Activated CD4-positive, alpha-beta T cell treated with anti-CD3 and anti-CD28 coated beads, Interleukin-2, amount 50 U/mL, for 48 hours (primary cell): Measurements from ENCODE around the gene TRDMT1.
"Not testable (repeated sequence)": the region's sequence is repeated elsewhere in the genome, so short reads cannot be mapped to it uniquely, and the experiment has no call there.

Experiments
- DNase-seq, 2 experiments: peaks; one replicate each; pipeline ENCODE4 v3.0.0-alpha.2; 2020

TRDMT1 gene

DNA sequence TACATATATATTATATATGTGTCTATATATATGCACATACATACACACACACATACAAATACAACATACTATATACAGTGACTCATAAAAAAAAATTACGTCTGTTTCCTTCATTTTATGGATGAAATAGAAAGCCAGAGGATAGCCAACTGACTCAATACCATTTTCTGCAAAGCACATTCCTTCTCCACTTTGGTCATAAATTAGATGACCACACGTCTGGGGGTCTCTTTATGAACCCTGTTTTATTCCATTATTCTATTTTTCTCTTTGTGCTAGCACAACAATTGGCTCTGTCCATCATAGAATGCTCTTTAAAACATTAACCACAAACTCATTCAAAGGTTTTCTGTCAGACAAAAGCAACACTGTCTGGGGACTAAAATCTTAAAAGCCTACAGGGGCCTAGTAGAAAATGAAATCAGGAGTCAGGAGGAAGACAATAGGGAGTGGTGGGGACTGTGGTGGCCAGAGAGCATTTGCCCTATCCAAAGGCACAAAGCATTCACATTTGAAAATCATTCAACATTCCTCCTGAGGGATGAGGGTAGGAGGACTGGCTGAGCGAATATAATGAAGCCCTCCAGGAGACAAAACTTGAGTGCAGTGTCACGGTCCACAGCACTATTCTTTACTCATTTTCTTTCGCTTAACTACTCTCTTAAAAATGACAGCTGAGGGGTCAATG lies 76.1 kb downstream of the TRDMT1 start:
- DNase-seq = no peak

DNA sequence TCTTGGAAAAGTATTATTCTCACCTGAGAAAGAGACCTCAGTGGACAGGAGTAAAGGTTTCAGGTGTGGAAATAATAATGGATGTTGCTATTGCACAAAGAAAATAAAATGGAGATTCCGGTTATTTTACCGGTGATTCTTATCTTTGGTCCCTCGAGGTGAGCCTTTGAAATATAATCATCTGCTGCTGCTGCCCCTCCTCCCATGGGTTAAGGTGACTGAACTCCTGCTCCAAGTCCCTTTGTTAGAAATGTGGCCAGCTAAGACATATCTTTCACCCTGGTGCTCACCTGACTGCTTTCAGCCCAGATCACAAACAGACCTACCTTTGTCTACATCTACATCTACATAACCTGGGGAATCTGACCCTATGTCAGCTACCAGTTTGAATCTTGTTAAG lies 77.5 kb downstream of the TRDMT1 start:
- DNase-seq = no peak

DNA sequence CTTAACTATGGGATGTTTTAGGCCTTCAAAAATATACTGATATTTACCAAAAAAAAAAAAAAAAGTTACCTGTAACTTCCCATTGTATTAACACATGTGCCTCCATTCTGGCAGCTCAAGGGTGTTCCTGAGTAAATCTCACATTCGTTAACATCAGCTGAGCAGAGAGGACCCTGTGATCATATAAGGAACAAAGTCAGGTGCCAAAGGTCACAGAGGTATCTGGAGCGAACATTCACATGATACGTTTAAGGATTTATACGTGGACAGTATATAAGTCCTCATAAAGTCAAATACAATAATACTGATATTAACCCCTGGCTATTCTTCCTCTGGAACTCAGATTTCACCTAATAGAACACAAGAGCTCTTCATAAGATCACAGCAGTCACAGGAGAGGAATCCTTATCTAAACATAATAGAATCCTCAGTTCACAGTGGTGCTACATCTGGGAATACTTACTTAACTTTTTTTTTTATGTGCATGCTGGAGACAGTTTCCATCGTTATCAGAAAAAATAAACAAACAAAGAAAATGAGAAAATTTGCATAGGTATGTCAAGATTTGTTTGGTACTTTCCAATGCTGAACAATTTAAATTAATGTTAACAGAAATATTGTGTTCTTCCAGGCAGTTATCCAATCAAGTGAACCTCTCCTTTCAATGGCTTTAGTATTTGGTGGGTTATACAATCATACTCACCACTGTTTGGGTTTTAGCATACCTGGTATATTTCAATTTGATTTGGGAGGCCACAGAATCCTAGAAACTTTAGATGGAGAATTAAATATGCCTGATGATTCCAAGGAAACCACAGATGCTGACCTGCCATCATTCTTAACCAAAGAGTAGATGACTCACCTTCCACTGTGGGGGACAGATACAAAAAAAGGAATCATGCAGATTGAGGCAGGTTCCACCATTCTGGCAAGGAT lies 78.5 kb downstream of the TRDMT1 start:
- no peak for DNase-seq

DNA sequence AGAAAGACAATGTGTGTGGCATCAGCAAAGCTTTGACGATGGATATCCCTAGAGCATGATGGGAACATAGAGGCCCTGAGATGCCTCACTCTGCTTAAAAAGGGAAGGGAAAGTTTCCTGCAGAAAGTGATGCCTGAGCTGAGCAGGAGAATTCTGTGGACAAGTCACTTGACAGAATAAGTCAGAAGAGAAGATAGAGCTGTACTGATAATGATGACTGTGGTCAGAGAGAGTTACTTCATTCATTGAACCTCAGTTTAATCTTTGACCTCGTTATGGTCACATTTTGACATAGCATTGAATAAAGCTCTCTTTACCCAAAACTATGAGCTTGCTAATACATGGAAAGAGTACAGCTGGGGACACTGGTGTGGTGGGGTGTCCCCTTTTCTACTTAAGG lies 79.4 kb downstream of the TRDMT1 start:
- no peak for DNase-seq

- DNase-seq = no peak
These were observed 80.8 kb downstream of the TRDMT1 start for GRCh38 chr10:17120694-17121093.

GRCh38 chr10:17119845-17120244 lies 81.6 kb downstream of the TRDMT1 start:
- no peak for DNase-seq

- DNase-seq = no peak
These were observed 85.3 kb downstream of the TRDMT1 start for GRCh38 chr10:17116193-17116592.

- DNase-seq = no peak
These were observed 85.8 kb downstream of the TRDMT1 start for GRCh38 chr10:17115683-17116082.

DNA sequence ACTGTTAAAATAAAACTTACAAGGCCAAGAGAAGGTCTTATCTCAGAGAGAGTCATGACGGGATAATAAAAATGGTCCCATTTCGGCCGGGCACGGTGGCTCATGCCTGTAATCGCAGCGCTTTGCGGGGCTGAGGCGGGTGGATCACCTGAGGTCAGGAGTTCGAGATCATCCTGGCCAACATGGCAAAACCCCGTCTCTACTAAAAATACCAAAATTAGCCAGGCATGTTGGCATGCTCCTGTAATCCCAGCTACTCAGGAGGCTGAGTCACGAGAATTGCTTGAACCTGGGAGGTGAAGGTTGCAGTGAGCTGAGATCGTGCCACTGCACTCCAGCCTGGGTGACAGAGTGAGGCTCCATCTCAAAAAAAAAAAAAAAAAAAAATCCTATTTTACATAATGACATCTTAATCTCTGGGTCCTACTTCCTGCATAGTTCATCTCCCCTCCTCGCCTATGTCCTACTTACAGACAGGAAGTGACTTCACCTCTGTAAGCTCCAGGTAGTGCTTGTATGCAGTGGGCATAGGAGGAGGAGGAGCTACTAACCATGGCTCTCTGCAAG lies 86.5 kb downstream of the TRDMT1 start:
- DNase-seq = not testable (repeated sequence)

DNA sequence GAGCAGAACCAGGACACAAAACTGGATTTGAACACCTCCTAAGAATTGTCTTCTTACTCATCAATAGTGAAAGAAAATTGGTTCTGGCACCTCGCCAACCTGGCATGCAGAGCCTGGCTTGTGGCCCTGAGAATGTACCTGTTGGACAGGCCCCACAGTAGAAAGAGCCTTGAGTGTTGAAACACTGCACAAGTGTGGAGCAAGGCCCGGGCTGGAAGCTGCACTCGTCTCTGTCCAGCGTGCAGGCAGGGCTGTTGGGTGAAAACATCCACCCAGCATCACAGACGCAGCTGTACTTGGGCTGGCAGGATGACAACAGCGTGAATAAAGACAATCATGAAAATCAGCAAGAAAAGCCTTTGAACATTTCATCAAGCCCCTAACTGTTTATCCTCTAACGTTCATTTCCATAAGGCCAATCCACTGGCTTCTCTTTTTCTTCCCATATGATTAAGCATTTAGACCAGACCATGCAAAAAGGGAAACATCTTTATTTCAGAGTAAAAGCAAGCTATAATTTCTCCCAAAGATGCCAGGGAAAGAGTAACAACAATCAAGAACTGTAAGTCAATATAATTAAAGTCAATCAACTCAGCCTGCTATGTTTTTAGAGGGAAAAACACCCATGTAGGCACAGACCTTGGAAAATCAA lies 87.5 kb downstream of the TRDMT1 start:
- no peak for DNase-seq

DNA sequence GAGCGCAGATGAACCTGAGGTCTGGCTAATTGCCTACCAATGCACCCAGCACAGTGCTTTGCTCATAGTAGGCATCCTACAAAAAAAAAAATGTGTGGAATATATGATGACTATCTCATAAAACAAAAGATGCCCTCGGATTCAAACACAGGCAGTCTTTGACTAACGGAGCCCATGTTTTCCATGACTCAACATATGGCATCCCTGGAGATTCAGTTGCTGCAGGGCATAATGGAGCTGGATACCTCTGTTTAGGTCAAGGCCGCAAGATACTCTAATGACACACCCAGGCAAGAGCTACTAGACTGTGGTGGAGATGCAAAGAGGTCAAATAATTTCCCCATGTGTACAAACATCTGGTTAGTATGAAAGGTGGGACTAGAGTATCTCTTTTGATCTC lies 88.1 kb downstream of the TRDMT1 start:
- no peak for DNase-seq

GRCh38 chr10:17112566-17112965 lies 88.9 kb downstream of the TRDMT1 start:
- no peak for DNase-seq

- no peak for DNase-seq
These were observed 91.8 kb downstream of the TRDMT1 start for GRCh38 chr10:17109475-17110207.

DNA sequence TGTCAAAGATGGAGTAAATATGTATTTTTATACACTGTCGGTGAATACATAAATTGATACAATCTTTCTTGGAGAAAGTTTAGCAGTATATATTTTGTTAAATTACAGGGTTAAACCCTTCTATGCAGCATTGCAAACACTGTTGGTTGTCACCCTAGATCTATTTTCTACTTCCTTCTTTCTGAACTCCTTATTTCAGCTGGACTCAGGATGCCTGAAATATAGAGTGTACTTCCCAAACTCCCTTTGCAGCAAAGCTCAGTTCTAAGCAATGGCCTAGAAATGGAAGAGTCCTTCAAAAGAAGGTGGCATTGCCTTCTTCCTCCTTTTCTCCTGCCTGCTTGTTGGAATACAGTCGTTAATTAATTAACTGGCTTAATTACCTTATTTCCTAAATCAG lies 92.4 kb downstream of the TRDMT1 start:
- DNase-seq = no peak

GRCh38 chr10:17106991-17107390 lies 94.5 kb downstream of the TRDMT1 start:
- no peak for DNase-seq

- no peak for DNase-seq
These were observed 99.6 kb downstream of the TRDMT1 start for GRCh38 chr10:17101910-17102266.

DNA sequence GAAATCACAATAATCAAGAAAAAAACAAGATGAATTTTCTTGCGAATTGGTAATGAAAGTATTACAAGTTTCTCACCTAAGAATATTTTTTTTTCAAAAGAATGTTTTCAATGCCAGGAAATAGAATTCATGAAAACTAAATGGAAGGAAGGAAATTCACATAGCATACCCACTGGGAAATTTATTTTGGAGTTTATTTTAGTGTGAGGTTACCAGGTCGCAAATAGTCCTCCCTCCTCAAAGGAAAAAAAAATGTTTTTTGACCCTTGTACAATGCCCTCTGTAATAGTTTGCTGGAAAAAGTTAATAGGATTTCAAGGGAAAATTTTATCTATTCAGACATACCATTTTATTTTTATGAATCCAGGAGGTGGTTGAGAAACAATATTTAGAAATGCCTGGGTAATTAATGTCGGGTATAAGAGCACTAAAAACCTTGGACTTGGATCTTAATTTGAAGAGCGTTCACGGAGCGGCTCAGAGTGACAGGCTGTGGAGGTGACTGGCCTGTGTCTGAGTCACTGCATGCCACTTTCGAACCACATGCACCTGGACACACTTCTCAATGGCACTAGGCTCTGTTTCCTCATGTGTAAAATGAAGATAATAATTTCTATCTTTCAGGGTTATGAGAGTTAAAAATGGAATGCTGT lies 100.1 kb downstream of the TRDMT1 start:
- DNase-seq = no peak

GRCh38 chr10:17100586-17100985 lies 100.9 kb downstream of the TRDMT1 start:
- DNase-seq = no peak

- no peak for DNase-seq
These were observed 103.5 kb downstream of the TRDMT1 start for GRCh38 chr10:17098012-17098411.
